ENCODE measurements around the gene PEX13. TPM values are rescaled to one million over a fixed set of nuclear protein-coding genes. Genes with fewer than 3 reads are reported as not detected.

Gene PEX13
- polyA plus RNA-seq, 2 of the 4 experiments (the other 2 are of a cell fraction), result 18.5 to 42.5 TPM

DNA sequence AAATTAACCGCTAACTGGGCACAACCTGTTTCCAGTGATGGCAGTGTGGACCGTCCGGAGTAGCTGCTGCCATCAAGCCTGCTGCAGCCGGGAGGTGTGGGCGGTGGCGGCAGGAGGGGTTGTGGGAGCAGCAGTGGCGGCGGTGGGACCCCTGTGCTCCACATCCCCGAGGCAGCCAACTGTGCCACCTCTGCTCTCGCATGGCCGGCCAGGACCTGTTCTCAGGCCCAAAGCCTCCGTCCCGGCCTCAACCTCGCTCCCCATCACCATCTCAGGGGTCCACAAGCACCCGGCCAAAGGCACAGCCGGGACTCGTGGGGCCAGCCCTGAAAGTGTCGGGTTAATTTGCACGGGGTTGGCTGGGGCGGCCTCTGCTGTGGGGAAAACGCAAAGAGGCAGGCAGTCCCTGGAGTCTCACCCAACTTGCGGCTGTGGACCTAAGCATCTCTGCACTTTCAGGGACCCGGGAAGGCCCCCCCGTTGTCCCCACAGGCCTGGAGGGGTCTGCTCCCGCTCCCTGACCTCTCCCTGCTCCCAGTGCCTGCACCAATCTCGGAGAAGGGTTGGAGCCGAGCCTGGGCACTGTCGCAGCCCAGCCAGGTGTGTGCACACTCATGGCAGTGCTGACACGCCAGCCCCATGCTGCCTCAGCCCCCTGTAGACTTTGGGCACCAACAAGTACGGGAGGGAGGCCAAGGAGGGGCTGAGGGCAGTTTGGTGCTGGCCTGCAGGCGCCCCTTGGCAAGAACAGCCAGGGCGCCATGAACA is 44.4 kb upstream of the PEX13 start:
- no peak for FAIRE-seq
- H3K4me3 ChIP-seq, result no peak overlapping the region
- ChIA-PET CTCF (interaction anchor here (0.9 to 1.0 kb wide), 2 partner anchors 11 to 26 kb away, joined by 3 to 4 read pairs; no protein-coding TSS in a partner anchor), POLR2A (no interaction called here)
- TF ChIP-seq FOXS1 (CRISPR knock-in tag; IDR thresholded peaks at IDR 0.05) (no peak), CEBPB (IDR thresholded peaks at IDR 0.05) (no peak), HEYL (CRISPR knock-in tag; IDR thresholded peaks at IDR 0.05) (no peak), HOXB5 (CRISPR knock-in tag; IDR thresholded peaks at IDR 0.05) (no peak), HDAC2 (IDR thresholded peaks at IDR 0.05) (no peak), ESRRA (IDR thresholded peaks at IDR 0.05; ENCODE audit: borderline replicate concordance, low read length) (no peak), RCOR1 (IDR thresholded peaks at IDR 0.05; ENCODE audit: low read depth, low read length) (no peak)
- WGBS (ENCODE audit: missing lambda C conversion rate), result 82% methylated on average over 20 of the region's 32 CpGs
- H3K27ac ChIP-seq, result no peak overlapping the region
- no peak for DNase-seq (ENCODE audit: low read depth in 1 of 2, low spot score in 1 of 2)
- H3K4me1 ChIP-seq, result peaks cover 8% of the 10 kb centered on the region; the same call in 2 of the 3 replicates
- H3K9me3 ChIP-seq, result no peaks in the 10 kb centered on the region
- no peak overlapping the region for H3K4me2 ChIP-seq
- peak in 1 of 2 experiments; percentile 41; a peak in 3 of 6 replicates for ATAC-seq

DNA sequence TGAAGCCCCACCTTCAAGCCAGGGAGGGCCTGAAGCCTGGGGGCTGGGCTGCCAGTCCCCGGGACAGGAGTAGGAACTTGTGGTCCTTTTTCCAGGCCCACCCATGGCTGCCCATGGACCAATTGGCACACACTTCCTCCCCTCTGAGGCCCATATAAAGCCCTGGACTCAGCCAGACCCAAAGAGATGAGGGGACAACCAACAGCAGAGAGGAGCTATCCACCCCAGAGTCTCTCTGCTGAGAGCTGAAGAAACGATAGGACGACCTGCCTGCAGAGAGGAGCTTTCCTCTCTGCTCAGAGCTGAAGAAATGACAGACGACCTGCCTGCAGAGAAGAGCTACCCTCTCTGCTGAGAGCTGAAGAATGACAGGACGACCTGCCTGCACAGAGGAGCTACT is 43.8 kb upstream of the PEX13 start:
- ChIA-PET CTCF (no interaction called here), POLR2A (interaction anchor here (0.6 kb wide), 1 partner anchor 31 kb away, joined by 3 read pairs; no protein-coding TSS in a partner anchor)
- no peak for DNase-seq (ENCODE audit: low read depth in 1 of 2, low spot score in 1 of 2)
- no peak for TF ChIP-seq FOXS1 (CRISPR knock-in tag; IDR thresholded peaks at IDR 0.05)
- TF ChIP-seq, protein P1, sequence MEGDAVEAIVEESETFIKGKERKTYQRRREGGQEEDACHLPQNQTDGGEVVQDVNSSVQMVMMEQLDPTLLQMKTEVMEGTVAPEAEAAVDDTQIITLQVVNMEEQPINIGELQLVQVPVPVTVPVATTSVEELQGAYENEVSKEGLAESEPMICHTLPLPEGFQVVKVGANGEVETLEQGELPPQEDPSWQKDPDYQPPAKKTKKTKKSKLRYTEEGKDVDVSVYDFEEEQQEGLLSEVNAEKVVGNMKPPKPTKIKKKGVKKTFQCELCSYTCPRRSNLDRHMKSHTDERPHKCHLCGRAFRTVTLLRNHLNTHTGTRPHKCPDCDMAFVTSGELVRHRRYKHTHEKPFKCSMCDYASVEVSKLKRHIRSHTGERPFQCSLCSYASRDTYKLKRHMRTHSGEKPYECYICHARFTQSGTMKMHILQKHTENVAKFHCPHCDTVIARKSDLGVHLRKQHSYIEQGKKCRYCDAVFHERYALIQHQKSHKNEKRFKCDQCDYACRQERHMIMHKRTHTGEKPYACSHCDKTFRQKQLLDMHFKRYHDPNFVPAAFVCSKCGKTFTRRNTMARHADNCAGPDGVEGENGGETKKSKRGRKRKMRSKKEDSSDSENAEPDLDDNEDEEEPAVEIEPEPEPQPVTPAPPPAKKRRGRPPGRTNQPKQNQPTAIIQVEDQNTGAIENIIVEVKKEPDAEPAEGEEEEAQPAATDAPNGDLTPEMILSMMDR (IDR thresholded peaks at IDR 0.05), result no peak
- TF ChIP-seq, protein P2, sequence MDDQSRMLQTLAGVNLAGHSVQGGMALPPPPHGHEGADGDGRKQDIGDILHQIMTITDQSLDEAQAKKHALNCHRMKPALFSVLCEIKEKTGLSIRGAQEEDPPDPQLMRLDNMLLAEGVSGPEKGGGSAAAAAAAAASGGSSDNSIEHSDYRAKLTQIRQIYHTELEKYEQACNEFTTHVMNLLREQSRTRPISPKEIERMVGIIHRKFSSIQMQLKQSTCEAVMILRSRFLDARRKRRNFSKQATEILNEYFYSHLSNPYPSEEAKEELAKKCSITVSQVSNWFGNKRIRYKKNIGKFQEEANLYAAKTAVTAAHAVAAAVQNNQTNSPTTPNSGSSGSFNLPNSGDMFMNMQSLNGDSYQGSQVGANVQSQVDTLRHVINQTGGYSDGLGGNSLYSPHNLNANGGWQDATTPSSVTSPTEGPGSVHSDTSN (IDR thresholded peaks at IDR 0.05), result no peak
- TF ChIP-seq FOSB (CRISPR knock-in tag; IDR thresholded peaks at IDR 0.05), result no peak
- no peak for TF ChIP-seq ZNF302 (CRISPR knock-in tag; IDR thresholded peaks at IDR 0.05)
- no peak for TF ChIP-seq ZFP36 (IDR thresholded peaks at IDR 0.05; ENCODE audit: borderline replicate concordance, partially characterized antibody)
- WGBS (ENCODE audit: missing lambda C conversion rate), result 40% methylated on average over 5 of the region's 5 CpGs
- Histone ChIP-seq H3K9me3 (no peaks in the 10 kb centered on the region), H3K4me3 (no peak overlapping the region), H3K4me1 (peaks cover 7% of the 10 kb centered on the region; the same call in 2 of the 3 replicates), H3K27ac (no peak overlapping the region), H3K4me2 (no peak overlapping the region)
- FAIRE-seq, result no peak
- peak in 1 of 2 experiments; percentile 57; a peak in 4 of 6 replicates for ATAC-seq

DNA sequence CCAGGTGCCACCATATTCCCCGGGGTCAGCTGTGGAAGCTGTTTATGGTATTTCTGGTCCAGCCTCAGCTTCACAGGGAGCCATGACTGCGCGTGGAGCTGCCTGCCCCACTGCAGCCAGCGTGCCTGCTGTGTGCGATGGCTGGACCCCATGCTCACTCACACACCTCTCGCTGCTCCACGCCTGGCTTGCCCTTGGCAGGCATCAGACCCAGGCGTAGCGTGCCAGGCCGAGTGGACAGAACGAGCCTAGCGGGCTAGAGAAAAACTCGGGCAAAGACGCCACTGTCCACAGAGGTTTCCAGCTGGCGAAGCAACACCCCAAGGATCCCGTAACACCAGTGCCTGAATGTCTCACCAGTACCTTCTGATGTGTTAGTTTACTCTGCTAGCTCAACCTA is 42.9 kb upstream of the PEX13 start:
- WGBS (ENCODE audit: missing lambda C conversion rate), result 94% methylated on average over 16 of the region's 16 CpGs
- no peak for FAIRE-seq
- Histone ChIP-seq H3K4me3 (no peak overlapping the region), H3K27ac (no peak overlapping the region), H3K4me1 (no peaks in the 10 kb centered on the region), H3K9me3 (no peaks in the 10 kb centered on the region), H3K4me2 (no peak overlapping the region)
- no peak for DNase-seq (ENCODE audit: low read depth in 1 of 2, low spot score in 1 of 2)
- TF ChIP-seq RARB (CRISPR knock-in tag; IDR thresholded peaks at IDR 0.05) (no peak), FOSL2 (IDR thresholded peaks at IDR 0.05) (no peak), FOSL2 (CRISPR knock-in tag; IDR thresholded peaks at IDR 0.05) (no peak), MAZ (IDR thresholded peaks at IDR 0.05; ENCODE audit: borderline replicate concordance, low read depth, low read length) (no peak), CBX8 (IDR thresholded peaks at IDR 0.05) (no peak), TP53 (CRISPR knock-in tag; IDR thresholded peaks at IDR 0.05) (no peak), ZSCAN20 (CRISPR knock-in tag; IDR thresholded peaks at IDR 0.05) (no peak), GATA3 (IDR thresholded peaks at IDR 0.05; ENCODE audit: borderline replicate concordance) (no peak)
- POLR2A ChIA-PET, result interaction anchor here (0.5 to 0.7 kb wide), 4 partner anchors 19 to 249 kb away, joined by 3 to 6 read pairs (median 3); no protein-coding TSS in a partner anchor
- peak in 1 of 2 experiments; percentile 28; a peak in 3 of 6 replicates for ATAC-seq
- CTCF ChIA-PET, result interaction anchor here (0.7 to 0.9 kb wide), 2 partner anchors 9 to 20 kb away, joined by 3 read pairs; no protein-coding TSS in a partner anchor

Measured in A549 (cell line).